GM10248 (cell line): ENCODE data around the gene LBR.

Source experiments
- CTCF ChIA-PET: fragments of 300-600 bp; sonication (Branson Sonifier 250); formaldehyde crosslinking; extraction: SDS; loops from one replicate; lab custom pipeline; 2021; ENCODE audit warnings: antibody characterized with exemption; lab: Yijun Ruan, JAX
- POLR2A ChIA-PET: fragments of 350-650 bp; sonication (Branson Sonifier 250); formaldehyde crosslinking; extraction: SDS; loops from one replicate; lab custom pipeline; 2020; ENCODE audit warnings: antibody characterized with exemption; lab: Yijun Ruan, JAX
- DNase-seq: peaks from one replicate; pipeline ENCODE4 v3.0.0; 2012; ENCODE audit errors: extremely low spot score
- TF ChIP-seq, protein P1 (sequence below): IDR thresholded peaks from 2 replicates; pipeline ENCODE4 v1.5.1; 2012; ENCODE audit warnings: mild to moderate bottlenecking, low read depth; ENCODE audit errors: extremely low read depth, missing control alignments, control extremely low read depth

Gene LBR

DNA sequence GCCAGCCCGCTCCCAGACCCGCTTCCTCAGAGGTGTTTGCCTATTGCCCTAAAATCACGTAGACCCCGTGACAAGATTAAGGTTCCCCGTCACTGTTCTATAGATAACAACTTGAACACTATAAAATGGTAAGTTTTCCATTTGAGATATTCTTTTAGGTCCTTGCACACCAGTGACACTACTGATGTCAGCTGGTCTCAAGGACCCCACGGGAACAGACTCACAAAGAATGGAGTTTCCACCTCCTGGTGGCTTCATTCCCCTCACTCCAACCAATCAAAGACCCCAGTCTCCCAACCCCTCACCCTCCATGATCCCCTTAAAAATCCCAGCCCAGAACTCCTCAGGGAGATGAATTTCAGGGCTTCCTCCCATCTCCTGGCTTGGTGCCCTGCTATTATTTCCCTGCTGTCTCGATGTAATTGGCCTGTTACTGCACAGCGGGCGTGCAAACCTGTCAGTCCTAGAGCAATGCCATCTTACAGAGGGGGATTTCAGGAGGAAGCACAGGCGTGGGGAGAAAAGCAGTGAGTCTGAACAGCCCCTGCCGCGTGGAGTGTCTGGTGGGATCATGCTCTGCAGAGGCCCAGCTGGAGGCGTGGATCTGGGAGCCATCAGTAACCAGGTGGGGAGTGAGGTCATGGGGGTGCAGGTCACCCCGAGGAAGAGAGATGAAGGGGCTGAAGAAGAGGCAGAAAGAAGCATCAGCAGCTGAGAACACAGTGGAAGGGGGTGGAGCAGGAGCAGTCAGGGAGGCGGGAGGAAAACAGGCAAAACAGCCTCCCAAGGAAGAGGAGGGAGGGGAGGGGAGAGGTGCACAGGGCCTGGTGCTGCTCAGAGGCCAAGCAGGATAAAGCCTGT, 35.1 kb upstream of the LBR start:
- DNase-seq: no peak

DNA sequence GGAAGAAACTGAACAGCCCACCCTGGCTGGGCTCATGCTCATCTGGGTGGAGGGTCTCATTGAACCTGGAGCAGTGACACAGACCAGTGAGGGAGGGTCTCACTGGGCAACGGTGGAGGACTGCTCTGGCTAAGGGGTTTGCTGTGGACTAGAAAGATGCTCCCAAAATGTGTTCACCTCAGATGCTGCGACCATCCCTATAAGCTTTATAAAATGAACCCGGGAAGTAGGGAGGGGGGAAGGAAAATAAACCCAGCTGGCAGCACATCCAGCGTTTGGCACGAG, 34.5 kb upstream of the LBR start:
- ChIA-PET CTCF (interaction anchor here (1.3 to 6.0 kb wide), 3 partner anchors 12 to 18 kb away, joined by 3 to 27 read pairs (median 5); no protein-coding TSS in a partner anchor), POLR2A (no interaction called here)
- TF ChIP-seq, protein P1, sequence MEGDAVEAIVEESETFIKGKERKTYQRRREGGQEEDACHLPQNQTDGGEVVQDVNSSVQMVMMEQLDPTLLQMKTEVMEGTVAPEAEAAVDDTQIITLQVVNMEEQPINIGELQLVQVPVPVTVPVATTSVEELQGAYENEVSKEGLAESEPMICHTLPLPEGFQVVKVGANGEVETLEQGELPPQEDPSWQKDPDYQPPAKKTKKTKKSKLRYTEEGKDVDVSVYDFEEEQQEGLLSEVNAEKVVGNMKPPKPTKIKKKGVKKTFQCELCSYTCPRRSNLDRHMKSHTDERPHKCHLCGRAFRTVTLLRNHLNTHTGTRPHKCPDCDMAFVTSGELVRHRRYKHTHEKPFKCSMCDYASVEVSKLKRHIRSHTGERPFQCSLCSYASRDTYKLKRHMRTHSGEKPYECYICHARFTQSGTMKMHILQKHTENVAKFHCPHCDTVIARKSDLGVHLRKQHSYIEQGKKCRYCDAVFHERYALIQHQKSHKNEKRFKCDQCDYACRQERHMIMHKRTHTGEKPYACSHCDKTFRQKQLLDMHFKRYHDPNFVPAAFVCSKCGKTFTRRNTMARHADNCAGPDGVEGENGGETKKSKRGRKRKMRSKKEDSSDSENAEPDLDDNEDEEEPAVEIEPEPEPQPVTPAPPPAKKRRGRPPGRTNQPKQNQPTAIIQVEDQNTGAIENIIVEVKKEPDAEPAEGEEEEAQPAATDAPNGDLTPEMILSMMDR: no peak
- DNase-seq: no peak

More for the DNA sequence above, 35.1 kb upstream of the LBR start:
- ChIA-PET POLR2A (no interaction called here), CTCF (interaction anchor here (6.0 kb wide), 1 partner anchor 12 kb away, joined by 27 read pairs; no protein-coding TSS in a partner anchor)
- TF ChIP-seq, protein P1: no peak

DNA sequence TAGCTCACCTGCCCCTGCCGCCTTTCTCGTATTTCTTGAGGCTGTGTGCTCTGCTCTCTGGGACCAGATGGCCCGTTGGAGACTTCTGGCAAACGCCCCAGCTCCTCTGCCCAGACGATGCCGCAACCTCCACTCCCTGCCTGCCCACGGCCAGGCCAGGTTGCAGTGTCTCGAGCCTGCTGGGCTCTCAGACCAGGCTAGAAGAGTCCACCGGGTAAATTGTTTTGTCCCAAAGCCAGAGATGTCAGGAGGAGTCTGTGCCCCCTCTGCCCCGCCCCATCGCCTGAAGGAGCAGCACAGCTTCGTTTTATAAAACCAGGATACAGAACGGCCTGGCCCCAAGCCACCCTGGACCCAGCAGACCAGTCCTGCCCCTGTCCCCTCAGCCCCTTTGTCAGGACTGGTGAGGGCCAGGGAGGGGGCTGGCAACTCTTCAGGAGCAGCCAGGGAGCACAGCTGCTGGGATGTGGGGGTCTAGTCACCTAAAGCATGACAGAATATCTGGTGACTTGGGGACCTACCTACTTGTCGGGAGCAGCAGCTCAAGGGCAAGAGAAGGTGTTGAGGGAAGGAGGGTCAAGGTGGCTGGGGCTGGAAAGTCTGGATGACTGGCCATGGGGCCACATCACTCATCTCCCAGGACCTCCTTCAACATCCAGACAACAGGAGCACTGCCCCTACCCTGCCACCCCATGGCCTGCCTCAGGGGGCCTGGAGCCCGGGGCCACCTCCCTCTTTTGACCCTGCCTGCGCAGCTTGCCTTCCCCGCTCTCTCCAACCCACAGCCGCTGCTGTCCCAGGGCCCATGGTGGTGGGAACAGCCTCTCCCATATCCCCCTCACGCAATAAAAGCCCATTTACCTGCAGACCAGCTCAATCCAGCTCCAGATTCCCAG, 33.9 kb upstream of the LBR start:
- DNase-seq: no peak
- CTCF ChIA-PET: interaction anchor here (1.2 to 6.0 kb wide), 4 partner anchors 11 to 17 kb away, joined by 3 to 27 read pairs (median 5); no protein-coding TSS in a partner anchor
- POLR2A ChIA-PET: no interaction called here
- TF ChIP-seq, protein P1: no peak

DNA sequence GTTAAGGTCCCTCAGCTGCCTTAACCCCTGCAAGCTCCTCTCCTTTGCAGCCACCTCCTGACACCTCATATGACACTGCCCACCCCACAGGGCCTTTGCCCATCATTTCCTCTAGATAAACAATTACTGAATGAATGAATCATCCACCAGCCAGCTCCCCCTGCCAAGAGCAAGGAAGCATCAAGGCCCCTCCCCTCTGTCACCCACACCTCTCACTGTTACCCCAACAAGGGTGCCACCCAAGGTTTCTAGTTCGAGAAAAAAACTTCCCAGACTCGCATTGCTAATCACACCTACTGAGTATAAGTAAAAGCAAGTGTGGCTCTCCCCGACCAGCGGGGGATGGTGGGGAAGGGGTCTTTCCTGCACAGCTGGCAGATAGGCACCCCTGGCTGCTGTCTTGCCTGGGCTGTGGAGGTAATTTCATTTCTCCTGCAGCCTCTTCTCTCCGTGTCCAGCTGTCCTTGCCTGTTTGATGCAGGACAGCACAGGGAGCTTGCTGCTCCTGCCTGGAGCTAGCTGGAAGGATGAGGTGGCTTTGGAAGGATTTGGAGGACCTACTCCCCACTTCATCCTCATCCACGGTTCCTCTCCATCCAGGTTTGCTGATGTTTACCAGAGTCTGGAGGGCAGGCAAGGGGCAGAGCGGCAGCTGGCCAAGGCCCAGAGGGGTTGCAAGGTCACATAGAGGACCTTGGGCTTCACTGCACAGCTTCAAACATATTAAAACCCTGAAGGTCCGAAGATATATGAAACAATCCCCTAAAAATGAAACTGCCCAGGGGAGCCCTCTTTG, 33.1 kb upstream of the LBR start:
- CTCF ChIA-PET: interaction anchor here (1.2 to 6.0 kb wide), 4 partner anchors 10 to 16 kb away, joined by 3 to 27 read pairs (median 5); no protein-coding TSS in a partner anchor
- TF ChIP-seq, protein P1: no peak
- POLR2A ChIA-PET: no interaction called here
- DNase-seq: no peak

DNA sequence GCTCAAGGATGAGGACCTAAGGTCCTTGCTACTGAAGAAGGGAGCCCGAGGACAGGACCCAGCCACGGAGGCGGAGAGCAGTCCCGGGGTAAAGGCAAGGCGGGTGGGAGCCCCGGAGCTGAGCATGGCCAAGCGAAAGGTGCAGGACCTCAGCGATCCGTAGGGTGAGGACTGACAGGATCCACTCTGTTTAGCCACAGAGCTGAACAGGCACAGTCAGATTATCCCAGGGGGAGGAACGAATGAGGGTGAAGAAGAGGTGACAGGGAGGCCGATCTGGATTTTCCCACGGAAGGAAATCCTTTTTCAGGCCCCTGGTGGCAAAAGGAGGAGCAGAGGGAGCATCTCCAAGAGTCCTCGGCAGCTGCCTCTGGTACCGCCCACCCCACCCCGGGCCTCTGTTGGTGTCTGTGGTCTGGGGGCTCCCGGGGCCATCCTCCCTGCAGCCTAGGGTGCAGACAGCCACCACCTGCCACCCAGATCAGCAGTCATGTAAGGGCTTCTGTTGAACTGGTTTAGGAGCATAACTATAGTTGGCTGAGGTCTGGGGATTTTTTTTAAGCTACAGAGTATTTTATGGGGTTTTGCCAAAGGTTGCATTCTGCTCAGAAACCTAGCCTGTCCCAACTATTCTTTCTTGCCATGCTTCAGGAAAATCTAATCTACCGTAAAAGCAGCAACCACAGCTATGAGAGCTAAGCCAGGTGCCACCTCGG, 32.3 kb upstream of the LBR start:
- CTCF ChIA-PET: interaction anchor here (1.2 to 6.0 kb wide), 4 partner anchors 12 to 15 kb away, joined by 3 to 27 read pairs (median 6); no protein-coding TSS in a partner anchor

More for the DNA sequence above, 32.3 kb upstream of the LBR start:
- DNase-seq: no peak
- POLR2A ChIA-PET: no interaction called here
- TF ChIP-seq, protein P1: no peak
